IPS DF 19.7 (cell line): ENCODE measurements around the gene RASIP1.
"Not testable (repeated sequence)": the region's sequence is repeated elsewhere in the genome, so short reads cannot be mapped to it uniquely, and the experiment has no call there.

ENCODE experiments used
- DNase-seq: peaks from one replicate; pipeline ENCODE4 v3.0.0-alpha.2; 2013; ENCODE audit warnings: low read depth, low spot score

The RASIP1 gene

GRCh38 chr19:48713041-48713863 lies 27.2 kb downstream of the RASIP1 start:
- DNase-seq = no peak

GRCh38 chr19:48711106-48711662 lies 29.2 kb downstream of the RASIP1 start:
- no peak for DNase-seq

GRCh38 chr19:48708471-48708870 lies 31.9 kb downstream of the RASIP1 start:
- no peak for DNase-seq

GRCh38 chr19:48705431-48705830 lies 35.0 kb downstream of the RASIP1 start:
- no peak for DNase-seq

GRCh38 chr19:48703316-48703715 lies 37.1 kb downstream of the RASIP1 start:
- DNase-seq = no peak

GRCh38 chr19:48702701-48703100 lies 37.7 kb downstream of the RASIP1 start:
- no peak for DNase-seq

- DNase-seq = no peak
Measured at GRCh38 chr19:48698046-48698445, 42.4 kb downstream of the RASIP1 start.

GRCh38 chr19:48696353-48697010 lies 43.9 kb downstream of the RASIP1 start:
- DNase-seq = peak; percentile 75

- no peak for DNase-seq
Measured at GRCh38 chr19:48695743-48696352, 44.6 kb downstream of the RASIP1 start, which contains the start of gene FUT2. FUT2 (plus strand) TSS chr19:48695971; CDS start chr19:48702957, 6,986 bp downstream.

- DNase-seq = not testable (repeated sequence)
Measured at GRCh38 chr19:48693629-48694028, 46.8 kb downstream of the RASIP1 start.

- DNase-seq = no peak
Measured at GRCh38 chr19:48689449-48689848, 51.0 kb downstream of the RASIP1 start.

- DNase-seq = no peak
Measured at GRCh38 chr19:48687776-48688175, 52.6 kb downstream of the RASIP1 start.

GRCh38 chr19:48686637-48687036 lies 53.8 kb downstream of the RASIP1 start:
- DNase-seq = not testable (repeated sequence)

- no peak for DNase-seq
Measured at GRCh38 chr19:48686088-48686487, 54.3 kb downstream of the RASIP1 start.

- no peak for DNase-seq
Measured at GRCh38 chr19:48685583-48685982, 54.8 kb downstream of the RASIP1 start.

- DNase-seq = no peak
Measured at GRCh38 chr19:48683349-48683748, 57.1 kb downstream of the RASIP1 start.

GRCh38 chr19:48681127-48681470 lies 59.3 kb downstream of the RASIP1 start:
- no peak for DNase-seq

GRCh38 chr19:48680436-48681126 lies 59.8 kb downstream of the RASIP1 start:
- no peak for DNase-seq

GRCh38 chr19:48680006-48680405 lies 60.4 kb downstream of the RASIP1 start:
- not testable (repeated sequence) for DNase-seq

- DNase-seq = no peak
Measured at GRCh38 chr19:48678201-48678600, 62.2 kb downstream of the RASIP1 start.

GRCh38 chr19:48676887-48677286 lies 63.5 kb downstream of the RASIP1 start:
- DNase-seq = no peak

- no peak for DNase-seq
Measured at GRCh38 chr19:48676487-48676886, 63.9 kb downstream of the RASIP1 start.
